ENCODE measurements around the gene DHRS4L2. TPM values are rescaled to one million over a fixed set of nuclear protein-coding genes. Genes with fewer than 3 reads are reported as not detected.

The DHRS4L2 gene
- total and polyA plus RNA-seq, 2 of the 4 experiments (the other 2 are of a cell fraction) = 11.1 to 19.6 TPM

- Histone ChIP-seq H2BK15ac (ENCODE audit: low read depth, low read length) (no peak overlapping the region), H4K91ac (ENCODE audit: insufficient read depth, low read depth, low read length) (no peak overlapping the region), H3K9ac (ENCODE audit: low read depth, low read length) (no peak overlapping the region), H3K4me1 (ENCODE audit: control insufficient read depth, insufficient read depth, low read length) (no peaks in the 10 kb centered on the region), H2AK9ac (replicated peaks; ENCODE audit: low read depth, low read length, poor library complexity) (no peak overlapping the region), H3K23ac (ENCODE audit: low read depth, low read length) (no peak overlapping the region), H3K79me1 (ENCODE audit: low read depth in 1 of 2, low read length in 2 of 2) (no peaks in the 10 kb centered on the region), H3K18ac (ENCODE audit: low read depth, low read length) (no peak overlapping the region), H2BK20ac (ENCODE audit: low read depth, low read length) (no peak overlapping the region), H3K56ac (ENCODE audit: extremely low read depth, insufficient read depth, low read length) (no peak overlapping the region), H2BK5ac (ENCODE audit: low read depth, low read length, poor library complexity, severe bottlenecking) (no peak overlapping the region), H2AFZ (replicated peaks; ENCODE audit: low read length, poor library complexity) (no peak overlapping the region), H3K36me3 (ENCODE audit: control insufficient read depth, insufficient read depth, low read length) (no peaks in the 10 kb centered on the region), H3K14ac (replicated peaks; ENCODE audit: low read depth, low read length) (no peak overlapping the region), H3K27ac (ENCODE audit: insufficient read depth, low read length) (no peak overlapping the region), H4K5ac (ENCODE audit: low read depth, low read length) (no peak overlapping the region), H3K4me2 (ENCODE audit: low read depth, low read length) (no peak overlapping the region), H3K4me3 (ENCODE audit: insufficient read depth, low read depth, low read length) (no peak overlapping the region), H3K9me3 (ENCODE audit: control insufficient read depth, insufficient read depth, low read length) (no peaks in the 10 kb centered on the region), H3K4ac (ENCODE audit: low read depth, low read length) (no peak overlapping the region), H2BK120ac (ENCODE audit: low read depth, low read length) (no peak overlapping the region), H4K8ac (ENCODE audit: low read depth in 2 of 2, low read length in 2 of 2) (no peak overlapping the region), H2AK5ac (ENCODE audit: low read depth, low read length) (no peak overlapping the region), H4K20me1 (ENCODE audit: insufficient read depth, low read length) (no peaks in the 10 kb centered on the region), H3K9me1 (ENCODE audit: insufficient read depth, low read length) (no peaks in the 10 kb centered on the region), H3K27me3 (ENCODE audit: control insufficient read depth, insufficient read depth, low read length) (no peaks in the 10 kb centered on the region)
- ATAC-seq (ENCODE audit: low read depth) (peak; percentile 23), DNase-seq (peak; percentile 86)
- 90% methylated on average over 2 of the region's 4 CpGs; no CpG with 5 or more reads in 1 of the 2 experiments for WGBS, 2 experiments (ENCODE audit: extremely low coverage in 2 of 2, insufficient read length in 1 of 2)
- in situ Hi-C loops (cut with MboI; ENCODE audit: low sequenced_read_pairs) = loop anchor here (10.0 kb wide), 1 partner anchor 50 kb away; no protein-coding TSS in a partner anchor
- dilution Hi-C loops (cut with HindIII; ENCODE audit: low sequenced_read_pairs, unreplicated experiment) = no loop called here
- ChIA-PET CTCF (interaction anchor here (0.7 kb wide), 1 partner anchor 124 kb away, joined by 3 read pairs; no protein-coding TSS in a partner anchor), POLR2A (ENCODE audit: unreplicated experiment) (no interaction called here)
- no TSS peak for BruUV-seq (replicated peaks)
- intact Hi-C loops (cut with micrococcal nuclease) = loop anchor here (5.0 to 10.0 kb wide), 2 partner anchors 47 to 310 kb away; partner anchors contain the start of genes DHRS1 and NOP9
- TF ChIP-seq FOS (IDR thresholded peaks at IDR 0.05; ENCODE audit: low read depth, low read length) = peak; percentile 62; the same call in 1 of the 2 replicates
- no peak for TF ChIP-seq SMC3 (IDR thresholded peaks at IDR 0.05; ENCODE audit: low read depth, low read length)
- no peak for TF ChIP-seq NFE2L2 (IDR thresholded peaks at IDR 0.05; ENCODE audit: low read depth, low read length)
- TF ChIP-seq CHD1 (IDR thresholded peaks at IDR 0.05; ENCODE audit: low read depth, low read length) = no peak
- TF ChIP-seq CEBPB (IDR thresholded peaks at IDR 0.05; ENCODE audit: low read depth, low read length) = peak; percentile 90
- no peak for TF ChIP-seq MAZ (IDR thresholded peaks at IDR 0.05; ENCODE audit: borderline replicate concordance, low read depth, low read length)
- TF ChIP-seq CTCF (conservative IDR thresholded peaks at IDR 0.05; ENCODE audit: low read depth, low read length) = no peak
- TF ChIP-seq POLR2A (IDR thresholded peaks at IDR 0.05; ENCODE audit: low read depth, low read length) = no peak
- no peak for TF ChIP-seq BHLHE40 (IDR thresholded peaks at IDR 0.05; ENCODE audit: low read depth, low read length)
- no peak for TF ChIP-seq ELK1 (IDR thresholded peaks at IDR 0.05; ENCODE audit: borderline replicate concordance, low read depth, low read length)
- TF ChIP-seq RAD21 (IDR thresholded peaks at IDR 0.05; ENCODE audit: low read length) = no peak
- TF ChIP-seq RCOR1 (IDR thresholded peaks at IDR 0.05; ENCODE audit: insufficient replicate concordance, low read length) = no peak
- no peak for TF ChIP-seq RFX5 (IDR thresholded peaks at IDR 0.05; ENCODE audit: low read depth, low read length)
- TF ChIP-seq MXI1 (IDR thresholded peaks at IDR 0.05; ENCODE audit: borderline replicate concordance, low read depth, low read length) = no peak
- TF ChIP-seq USF2 (IDR thresholded peaks at IDR 0.05; ENCODE audit: low read depth, low read length) = no peak
Measured at GRCh38 chr14:23984891-23985602, 3.7 kb upstream of the DHRS4L2 start.
